HG02981 (cell line): ENCODE measurements around the gene BATF2.
A peak's percentile ranks its signal among the peaks of the same experiment; 100 is the strongest.
"Not testable (repeated sequence)": the region's sequence is repeated elsewhere in the genome, so short reads cannot be mapped to it uniquely, and the experiment has no call there.

Source experiments
- ATAC-seq: cut with Tn5 transposase; IDR thresholded peaks from one replicate; pipeline ENCODE4 v1.9.1; 2021; ENCODE audit warnings: mild to moderate bottlenecking, moderate library complexity; ENCODE audit not compliant: unreplicated experiment

Gene BATF2

DNA sequence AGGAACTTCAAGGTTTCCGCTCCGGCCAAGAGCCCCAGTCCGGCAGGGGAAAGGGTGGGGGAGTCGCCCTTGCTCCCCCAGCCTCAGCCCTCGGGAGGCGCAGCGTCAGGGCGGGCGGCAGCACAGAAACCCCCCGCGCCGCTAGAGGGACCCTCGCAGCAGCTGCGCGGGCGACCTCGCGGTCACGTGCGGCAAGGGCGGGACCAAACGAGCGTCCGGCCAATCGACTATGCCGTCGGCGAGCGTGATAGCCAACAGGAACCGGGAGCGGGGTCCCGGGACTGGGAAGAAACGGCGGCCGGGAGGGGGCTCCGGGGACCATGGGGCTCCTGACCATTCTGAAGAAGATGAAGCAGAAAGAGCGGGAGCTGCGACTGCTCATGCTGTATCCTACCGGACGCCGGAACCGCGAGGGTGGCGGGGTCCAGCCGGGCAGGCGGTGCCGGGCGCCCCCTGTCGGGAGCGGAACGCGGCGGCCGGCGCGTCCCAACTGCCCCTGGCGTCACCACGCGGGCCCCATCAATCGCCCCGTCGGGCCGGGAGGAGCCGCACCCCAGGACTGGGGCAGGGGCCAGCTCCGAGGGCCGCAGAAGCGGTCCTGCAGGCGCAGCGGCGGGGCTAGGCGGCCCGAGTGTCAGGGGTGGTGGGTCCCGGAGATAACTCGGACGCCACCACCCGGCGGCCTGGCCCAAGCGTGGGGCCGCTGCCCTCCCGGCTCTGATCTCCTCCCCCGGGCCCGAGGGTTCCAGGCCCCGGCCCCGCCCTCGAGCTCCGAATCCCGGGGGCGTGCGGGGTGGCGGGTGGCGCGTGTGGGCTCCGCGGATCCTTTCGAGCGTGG, 17.3 kb upstream of the BATF2 start, which contains the start of gene ARL2:
Gene ARL2 (plus strand): TSS at position 273 of the 838 bp plus-strand sequence. CDS start 48 bp downstream, at position 321.
- ATAC-seq: peak; percentile 56

DNA sequence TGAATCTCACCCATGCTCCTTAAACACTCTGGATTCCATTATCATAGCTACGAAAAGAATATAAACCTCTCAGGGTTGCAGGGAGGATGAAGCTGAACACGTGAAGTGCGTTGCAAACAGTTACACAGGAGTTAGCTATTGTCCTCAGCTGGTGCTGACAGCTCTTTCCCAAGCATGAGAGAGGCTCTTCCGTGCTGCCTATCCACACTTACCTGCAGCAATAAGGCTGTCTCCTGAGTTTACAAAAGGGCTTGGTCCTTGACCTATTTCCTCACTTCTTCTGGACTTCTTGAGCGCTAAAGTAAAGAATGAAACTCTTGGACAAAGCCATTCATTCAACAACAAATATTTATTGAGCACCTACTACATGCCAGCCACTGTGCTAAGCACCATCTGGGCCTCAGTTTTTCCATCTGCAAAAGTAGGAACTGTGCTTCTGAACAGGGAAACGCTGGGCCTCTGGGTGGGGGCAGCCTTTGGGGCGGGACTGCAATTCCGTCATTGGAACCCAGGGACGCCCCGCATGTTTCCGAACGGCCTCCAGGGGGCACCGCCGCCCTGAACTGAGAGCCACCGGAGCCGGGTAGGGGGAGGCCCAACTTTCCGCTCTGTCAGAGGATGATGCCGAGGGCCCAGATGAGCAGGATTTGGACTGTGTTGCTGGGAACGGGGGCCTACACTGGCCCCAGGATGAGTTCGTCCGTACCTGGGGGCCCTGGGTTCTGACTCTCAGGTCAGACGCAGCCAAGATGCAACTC, 16.5 kb upstream of the BATF2 start:
- ATAC-seq: peak; percentile 66

DNA sequence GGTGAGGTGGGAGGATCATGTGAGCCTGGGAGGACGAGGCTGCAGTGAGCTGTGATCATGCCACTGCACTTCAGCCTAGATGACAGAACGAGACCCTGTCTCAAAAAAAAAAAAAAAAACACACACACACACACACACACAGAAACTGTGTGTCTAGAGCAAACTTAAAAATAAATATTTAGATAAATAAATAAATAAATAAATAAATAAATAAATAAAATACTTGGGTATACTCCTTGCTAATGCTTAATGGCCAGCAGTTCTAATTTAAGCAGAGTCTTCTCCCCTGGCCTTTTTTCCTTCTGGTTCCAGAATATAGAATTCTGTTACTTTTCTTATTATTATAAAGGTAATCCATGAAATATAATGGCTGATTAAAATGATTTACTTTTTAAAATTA, 12.1 kb upstream of the BATF2 start:
- ATAC-seq: no peak

DNA sequence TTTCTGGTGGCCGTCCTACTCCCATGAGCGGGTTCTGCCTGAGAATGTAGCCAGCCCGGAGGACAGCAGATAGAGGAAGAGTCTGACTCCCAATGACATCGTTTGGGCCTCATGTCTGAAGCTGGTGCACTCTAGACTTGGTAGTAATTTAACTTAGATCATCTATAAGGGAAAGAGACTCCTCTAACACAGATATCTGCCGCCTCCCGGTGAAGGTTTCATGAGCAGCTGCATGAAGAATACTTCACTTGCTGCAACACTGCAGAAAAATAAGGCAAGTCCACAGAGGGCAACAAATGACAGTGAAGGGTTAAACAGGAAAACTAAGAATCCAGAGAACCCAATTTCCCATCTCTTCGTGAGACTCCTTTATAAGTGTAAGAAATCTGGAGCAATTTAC, 11.2 kb upstream of the BATF2 start:
- no peak for ATAC-seq

DNA sequence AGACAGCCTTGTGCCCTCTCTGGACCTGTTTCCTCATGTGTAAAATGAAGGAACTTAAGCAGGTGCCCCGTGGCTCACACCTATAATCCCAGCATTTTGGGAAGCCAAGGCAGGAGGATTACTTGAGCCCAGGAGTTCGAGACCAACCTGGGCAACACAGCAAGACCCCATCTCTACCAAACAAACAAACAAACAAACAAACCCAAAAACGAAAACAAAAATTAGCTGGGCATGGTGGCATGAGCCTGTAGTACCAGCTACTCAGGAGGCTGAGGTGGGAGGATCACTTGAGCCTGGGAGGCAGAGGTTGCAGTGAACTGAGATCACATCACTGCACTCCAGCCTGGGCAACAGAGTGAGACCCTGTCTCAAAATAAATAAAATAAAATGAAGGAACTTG, 7.2 kb upstream of the BATF2 start:
- ATAC-seq: not testable (repeated sequence)

DNA sequence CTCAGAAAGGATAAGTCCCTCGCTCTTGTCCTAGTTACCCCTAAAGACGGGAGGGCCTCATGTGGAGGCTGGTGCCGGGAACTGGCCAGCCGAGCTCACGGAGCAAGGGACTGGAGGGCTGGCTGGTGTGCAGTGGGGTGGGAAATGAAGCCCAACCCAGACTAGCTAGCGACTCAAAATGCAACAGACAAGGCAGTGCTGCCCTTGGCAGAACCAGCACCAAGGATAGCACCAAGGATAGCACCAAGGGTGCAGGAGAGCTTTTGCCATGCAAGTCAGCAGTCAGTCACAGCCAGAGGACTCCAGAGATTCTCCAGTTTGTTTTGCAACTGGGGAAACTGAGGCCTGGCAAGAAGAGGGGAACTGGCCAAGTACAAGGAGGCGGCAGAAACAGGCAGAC, 6.5 kb upstream of the BATF2 start:
- ATAC-seq: no peak

DNA sequence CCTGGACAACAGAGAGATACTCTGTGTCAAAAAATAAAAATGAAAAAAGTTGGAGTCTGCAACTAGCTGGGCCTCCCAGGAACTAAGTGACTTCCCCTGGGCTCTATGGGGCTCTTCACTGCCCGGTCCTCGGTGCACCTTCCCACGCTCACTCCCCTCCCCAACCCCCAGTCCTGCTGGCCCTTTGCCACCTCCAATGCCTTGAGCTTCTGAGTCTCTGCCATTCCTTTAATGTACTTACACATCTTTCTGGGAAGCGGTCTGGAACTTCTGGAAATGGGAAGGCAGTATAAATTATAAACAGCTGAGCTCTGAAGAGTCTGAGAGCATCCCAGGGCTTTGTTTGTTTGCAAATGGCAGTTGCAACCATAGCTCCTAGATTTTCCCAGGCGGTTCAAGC, 5.9 kb upstream of the BATF2 start:
- ATAC-seq: no peak

DNA sequence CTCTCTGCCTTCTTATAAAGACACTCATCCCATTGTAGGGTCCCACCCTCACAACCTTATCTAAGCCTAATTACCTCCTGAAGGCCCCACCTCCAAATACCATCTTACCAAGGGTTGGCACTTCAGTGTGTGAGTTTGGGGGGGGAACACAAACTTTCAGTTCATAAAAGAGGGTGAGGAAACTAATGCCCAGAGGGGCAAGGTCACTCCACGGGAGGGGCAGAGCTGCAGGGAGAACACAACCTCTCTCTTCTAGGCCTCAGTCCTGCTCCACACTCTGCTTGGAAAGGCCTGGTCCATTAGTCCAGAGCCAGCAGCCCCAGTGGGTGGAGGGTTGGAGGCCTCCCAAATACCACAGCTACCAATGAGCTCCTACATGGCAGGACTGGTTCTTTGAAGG, 2.7 kb upstream of the BATF2 start:
- no peak for ATAC-seq

DNA sequence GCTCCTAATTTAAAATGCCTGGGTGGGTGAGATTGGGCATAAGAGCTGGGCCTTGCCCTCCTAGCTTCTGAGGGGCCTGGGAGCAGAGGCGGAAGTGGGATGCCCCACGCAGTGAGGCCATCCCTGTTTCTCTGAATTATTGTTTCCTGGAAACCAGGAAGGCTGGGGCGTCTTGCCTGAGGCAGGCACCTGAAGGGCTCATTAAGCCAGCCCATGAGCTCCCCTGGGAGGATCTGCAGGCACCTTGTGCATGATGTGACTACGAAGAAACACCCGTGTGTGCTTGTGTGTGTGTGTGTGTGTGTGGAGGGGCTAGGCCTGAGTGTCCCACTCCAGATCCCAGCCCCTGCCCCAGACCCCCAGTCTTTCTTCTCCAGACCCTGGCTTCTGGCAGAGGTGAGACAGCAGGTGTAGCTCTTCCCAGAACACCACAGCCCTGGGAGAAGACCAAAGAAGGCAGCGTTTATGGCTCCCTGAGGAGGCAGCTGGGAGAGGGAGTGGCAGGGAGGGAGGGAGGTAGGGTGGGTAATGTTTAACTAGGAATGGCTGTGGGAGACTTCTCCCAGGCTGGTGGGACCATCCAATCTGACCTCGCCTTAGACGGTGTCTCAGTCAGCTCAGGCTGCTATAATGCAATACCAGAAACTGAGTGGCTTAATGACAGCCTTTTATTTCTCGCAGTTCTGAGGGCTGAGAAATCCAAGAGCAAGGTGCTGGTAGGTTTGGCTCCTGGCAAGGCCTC, 2.1 kb upstream of the BATF2 start:
- ATAC-seq: no peak

DNA sequence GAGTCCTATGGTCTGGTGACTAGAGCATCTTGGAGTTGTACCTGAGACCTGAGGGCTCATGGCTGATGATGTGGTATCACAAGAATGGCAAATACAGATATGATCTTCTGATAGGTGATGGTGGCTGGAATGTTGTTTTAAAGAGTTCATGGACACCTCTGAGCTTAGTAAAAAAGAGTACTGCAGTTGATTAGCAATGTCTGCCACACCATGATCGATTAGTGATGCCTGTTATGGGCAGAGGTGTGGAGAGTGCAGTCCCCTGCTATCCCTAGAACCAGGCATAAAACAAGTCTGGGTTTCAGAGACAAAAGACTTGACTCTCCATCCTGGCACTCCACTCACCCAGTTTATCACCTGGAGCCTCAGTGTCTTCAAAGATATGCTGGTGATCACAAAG, 1.4 kb upstream of the BATF2 start:
- no peak for ATAC-seq

DNA sequence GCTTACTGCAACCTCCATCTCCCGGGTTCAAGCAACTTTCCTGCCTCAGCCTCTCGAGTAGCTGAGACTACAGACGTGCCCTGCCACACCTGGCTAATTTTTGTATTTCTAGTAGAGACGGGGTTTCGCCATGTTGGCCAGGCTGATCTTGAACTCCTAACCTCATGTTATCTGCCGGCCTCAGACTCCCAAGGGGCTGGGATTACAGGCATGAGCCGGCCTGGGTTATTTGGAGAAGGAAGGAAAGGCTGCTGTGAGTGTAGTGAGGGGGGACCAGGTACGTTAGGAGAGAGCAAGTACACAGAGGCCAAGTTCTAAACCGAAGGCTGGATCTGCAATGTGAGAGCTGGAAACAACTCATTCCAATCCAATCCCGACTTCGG, 453 bp downstream of the BATF2 start:
- no peak for ATAC-seq

DNA sequence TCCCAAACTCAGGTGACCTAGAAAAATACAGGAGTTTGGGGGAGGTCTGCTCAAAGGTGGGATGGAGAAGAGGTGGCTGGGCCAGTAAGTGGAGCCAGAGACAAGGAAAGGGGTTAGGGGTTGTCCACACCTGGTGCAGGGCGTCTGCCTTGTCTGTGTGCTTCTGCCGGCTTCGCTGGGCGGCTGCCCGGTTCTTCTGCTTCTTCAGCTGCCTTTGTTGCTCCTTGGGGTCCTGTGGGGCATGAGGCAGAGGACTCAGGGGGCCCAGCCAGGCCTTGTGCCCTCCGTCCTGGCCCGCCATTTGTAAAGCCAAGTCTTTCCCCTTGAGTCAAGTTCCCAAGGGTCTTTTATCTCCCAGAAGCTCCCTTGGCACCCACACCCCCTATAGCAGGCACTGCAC, 2.5 kb downstream of the BATF2 start:
- ATAC-seq: no peak

DNA sequence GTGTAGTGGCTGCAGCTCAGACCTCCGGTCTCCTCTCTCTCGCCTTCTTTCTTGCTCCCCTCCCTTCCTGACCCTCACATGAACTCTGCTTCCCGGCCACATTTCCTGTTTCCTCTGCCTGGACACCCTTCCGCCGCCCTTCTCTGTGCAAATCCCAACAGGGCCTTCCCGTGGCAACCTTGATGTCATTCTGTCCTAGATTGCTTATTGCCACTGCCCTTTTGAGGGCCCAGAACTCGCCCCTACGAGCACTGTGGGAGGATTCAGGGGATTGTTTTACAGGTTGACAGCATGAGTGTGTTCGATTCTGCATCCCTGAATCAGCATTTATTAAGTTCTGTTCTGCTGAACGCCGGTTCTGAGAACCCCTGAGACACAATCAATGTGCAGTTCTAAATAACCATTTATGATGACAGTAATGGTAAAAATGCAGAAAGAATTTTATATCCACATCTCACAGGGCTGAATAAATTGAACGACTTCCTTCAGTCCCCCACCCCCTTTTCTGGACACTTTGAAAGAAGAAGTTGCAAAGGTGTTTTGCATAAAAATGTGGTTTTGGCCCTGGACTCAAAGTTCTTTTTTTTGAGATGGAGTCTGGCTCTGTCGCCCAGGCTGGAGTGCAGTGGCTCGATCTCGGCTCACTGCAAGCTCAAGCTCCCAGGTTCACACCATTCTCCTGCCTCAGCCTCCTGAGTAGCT, 6.4 kb downstream of the BATF2 start:
- ATAC-seq: no peak

DNA sequence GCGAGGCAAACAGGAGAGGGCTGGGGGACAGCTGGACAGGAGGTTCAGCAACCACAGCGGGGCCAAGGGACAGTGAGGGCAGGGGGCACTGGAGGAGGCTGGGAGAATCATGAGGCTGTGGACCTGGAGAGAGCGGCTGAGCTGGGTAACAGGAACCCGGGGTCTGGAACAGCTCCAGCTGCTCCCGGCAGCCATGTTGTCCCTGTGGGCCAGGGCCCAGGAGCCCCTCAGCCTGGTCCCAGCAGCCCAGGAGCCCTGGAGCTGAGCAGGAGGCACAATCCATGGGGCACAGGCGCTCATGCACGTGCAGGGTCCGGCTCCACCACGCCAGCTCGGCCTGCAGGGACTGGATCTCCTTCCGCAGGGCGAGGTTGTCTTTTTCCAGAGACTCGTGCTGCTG, 7.4 kb downstream of the BATF2 start:
- ATAC-seq: no peak

DNA sequence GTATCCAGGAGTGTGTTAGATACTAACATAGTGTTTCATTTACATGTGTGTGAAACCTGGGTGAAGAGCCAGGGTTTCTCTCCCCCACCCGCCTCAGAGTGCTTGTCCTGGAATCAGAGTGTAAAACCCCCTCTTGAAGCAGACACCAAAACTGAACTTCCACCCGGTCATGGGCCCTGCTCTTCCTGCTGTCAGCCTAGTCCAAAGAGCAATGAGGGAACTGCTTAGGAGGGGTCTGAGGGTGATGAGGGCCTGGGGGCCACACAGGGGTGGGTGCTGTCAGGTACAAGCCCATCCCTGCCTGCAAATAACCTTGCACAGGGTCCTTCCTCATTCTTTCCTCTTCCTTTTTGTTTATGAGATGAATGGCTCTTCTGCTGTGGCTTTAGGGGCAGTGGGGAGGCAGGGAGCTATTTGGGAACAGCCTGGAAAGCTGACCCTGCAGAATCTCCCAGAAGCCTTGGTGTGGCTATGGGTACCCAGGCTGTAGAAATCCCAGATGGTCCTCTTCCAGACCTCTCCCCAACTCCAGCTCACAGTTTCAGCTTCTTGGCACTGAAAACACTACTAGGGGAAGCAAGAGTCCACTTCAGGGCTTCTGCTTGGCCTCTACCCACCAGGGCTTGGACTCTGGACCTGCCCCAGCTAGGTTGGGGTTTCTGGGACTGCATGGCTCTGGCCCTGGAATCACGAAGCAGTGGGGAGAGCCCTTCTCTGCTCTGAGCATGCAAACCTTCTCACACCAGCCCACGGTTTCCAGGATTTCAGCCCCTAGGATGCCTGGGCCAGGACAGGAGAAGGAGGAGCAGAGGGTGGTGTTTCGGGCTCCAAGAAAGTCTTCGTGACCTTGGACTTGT, 8.5 kb downstream of the BATF2 start:
- no peak for ATAC-seq

DNA sequence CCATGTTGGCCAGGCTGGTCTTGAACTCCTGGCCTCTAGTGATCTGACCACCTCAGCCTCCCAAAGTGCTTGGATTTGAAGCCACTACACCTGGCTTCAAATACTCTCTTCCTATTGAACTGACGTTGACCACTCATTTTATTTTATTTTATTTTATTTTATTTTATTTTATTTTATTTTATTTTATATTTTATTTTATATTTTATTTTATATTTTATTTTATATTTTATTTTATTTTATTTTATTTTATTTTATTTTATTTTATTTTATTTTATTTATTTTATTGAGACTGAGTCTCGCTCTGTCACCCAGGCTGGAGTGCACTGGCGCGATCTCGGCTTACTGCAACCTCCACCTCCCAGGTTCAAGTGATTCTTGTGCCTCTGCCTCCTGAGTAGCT, 13.4 kb downstream of the BATF2 start:
- not testable (repeated sequence) for ATAC-seq

DNA sequence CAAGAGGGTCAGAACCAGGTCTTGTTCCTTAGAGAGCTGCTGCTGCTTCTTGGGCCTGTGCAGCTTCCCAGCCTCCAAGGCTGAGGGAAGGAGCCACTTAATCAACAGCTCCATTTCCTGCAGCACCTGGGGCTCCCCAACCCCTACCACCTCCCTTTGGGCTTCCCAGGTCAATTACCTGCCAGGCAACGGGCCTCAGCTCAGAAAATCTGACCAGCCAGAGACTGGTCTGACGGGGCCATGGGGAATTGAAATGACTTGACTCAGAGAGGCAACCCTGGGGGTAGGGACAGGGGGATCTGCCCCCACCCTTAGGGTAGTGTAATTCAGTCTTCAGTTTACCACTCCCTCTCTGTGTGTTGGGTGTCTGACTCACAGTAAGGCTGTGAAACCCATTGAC, 20.1 kb downstream of the BATF2 start:
- no peak for ATAC-seq

DNA sequence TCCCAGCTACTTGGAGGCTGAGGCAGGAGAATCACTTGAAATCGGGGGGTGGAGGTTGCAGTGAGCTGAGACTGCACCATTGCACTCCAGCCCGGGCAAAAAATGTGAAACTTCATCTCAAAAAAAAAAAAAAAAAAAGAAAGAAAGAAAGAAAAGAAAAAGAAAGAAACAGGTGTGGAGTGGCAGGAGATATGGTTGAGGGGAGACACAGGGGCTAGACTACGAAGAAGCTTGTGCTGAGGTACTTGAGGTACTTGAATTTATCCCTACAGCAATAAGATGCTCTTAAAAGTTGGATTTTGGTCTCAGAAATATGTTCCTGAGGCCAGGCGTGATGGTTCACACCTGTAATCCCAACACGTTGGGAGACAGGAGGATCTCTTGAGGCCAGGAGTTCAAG, 22.6 kb downstream of the BATF2 start:
- no peak for ATAC-seq

DNA sequence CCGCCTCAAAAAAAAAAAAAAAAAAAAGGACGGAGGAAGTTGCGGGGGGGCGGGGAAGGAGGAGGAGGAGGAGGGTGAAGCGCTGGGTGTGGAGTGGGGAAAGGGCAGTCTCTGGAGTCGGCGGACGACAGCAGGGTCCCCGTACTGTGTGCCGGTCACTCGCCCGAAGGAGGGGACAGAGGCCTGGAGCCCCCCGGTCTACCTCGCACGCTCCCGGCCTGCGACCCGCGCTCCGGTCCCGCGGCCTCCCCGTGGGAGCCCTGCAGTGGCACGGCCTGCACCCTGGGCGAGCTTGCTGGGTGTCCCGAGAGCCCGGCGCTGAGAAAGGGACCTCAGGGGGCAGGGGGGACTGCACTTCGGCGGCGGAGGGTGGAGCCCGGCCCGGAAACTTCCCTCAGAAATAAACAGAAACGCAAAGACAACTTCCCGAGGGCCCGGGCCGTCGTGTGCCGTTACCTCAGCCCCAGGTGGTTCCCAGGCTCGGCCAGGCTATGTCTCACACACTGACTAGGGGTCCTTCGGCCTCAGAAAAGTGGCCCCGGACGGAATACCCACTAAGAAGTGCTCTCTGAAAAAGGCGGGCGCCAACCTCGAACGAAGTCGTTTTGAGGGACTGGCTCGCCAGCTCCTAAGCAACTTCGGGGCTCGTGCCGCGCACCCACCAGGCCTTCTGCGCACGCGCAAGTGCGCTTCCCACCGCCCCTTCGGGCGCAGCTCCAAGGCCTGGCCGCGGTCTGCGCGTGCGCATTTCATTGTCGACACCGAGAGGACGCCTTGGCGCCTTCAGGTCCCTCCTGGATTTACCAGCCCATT, 25.1 kb downstream of the BATF2 start, which contains the start of gene MAJIN:
Gene MAJIN (minus strand): TSS at position 688 of the 813 bp plus-strand sequence. CDS start 12,703 bp downstream, outside the sequence.
- no peak for ATAC-seq
